Neuronal stem cell (in vitro differentiated cells): ENCODE data around the gene STUB1.

Source experiments
- DNase-seq: peaks from one replicate; pipeline ENCODE4 v3.0.0-alpha.2; 2013; ENCODE audit warnings: low spot score
- H2AFZ ChIP-seq: one replicate; pipeline ENCODE4 v1.6.1; 2013; ENCODE audit warnings: mild to moderate bottlenecking, low read length, inconsistent platforms
- H2AK5ac ChIP-seq: 2 replicates; pipeline ENCODE4 v1.6.1; 2013; ENCODE audit warnings: low read depth, mild to moderate bottlenecking, inconsistent platforms, low read length, moderate library complexity, mixed read lengths
- H2BK120ac ChIP-seq: 2 replicates; pipeline ENCODE4 v1.6.1; 2013; ENCODE audit warnings: low read depth, mild to moderate bottlenecking, inconsistent platforms, low read length, moderate library complexity, mixed read lengths
- H2BK12ac ChIP-seq: one replicate; pipeline ENCODE4 v1.6.1; 2013; ENCODE audit warnings: low read length, inconsistent platforms
- H2BK15ac ChIP-seq: 2 replicates; pipeline ENCODE4 v1.6.1; 2013; ENCODE audit warnings: mild to moderate bottlenecking, low read length, inconsistent platforms, mixed read lengths
- H2BK5ac ChIP-seq: one replicate; pipeline ENCODE4 v1.6.1; 2013; ENCODE audit warnings: inconsistent platforms, mild to moderate bottlenecking, low read length, moderate library complexity
- H3K14ac ChIP-seq: one replicate; pipeline ENCODE4 v1.6.1; 2013; ENCODE audit warnings: low read length, inconsistent platforms
- H3K18ac ChIP-seq: 2 replicates; pipeline ENCODE4 v1.6.1; 2013; ENCODE audit warnings: low read length, inconsistent platforms
- H3K23ac ChIP-seq: 2 replicates; pipeline ENCODE4 v1.6.1; 2013; ENCODE audit warnings: low read depth, mild to moderate bottlenecking, mixed read lengths, low read length, inconsistent platforms; ENCODE audit not compliant: poor library complexity
- H3K27ac ChIP-seq: replicated peaks from 3 replicates; pipeline ENCODE4 v1.5.1; 2013; ENCODE audit warnings: low read length, inconsistent platforms
- H3K27me3 ChIP-seq, 3 experiments: 2 replicates each; pipeline ENCODE4 v1.6.1; 2013; ENCODE audit warnings: low read length in 3 of 3, mild to moderate bottlenecking in 2 of 3, inconsistent platforms in 1 of 3, low read depth in 1 of 3, mixed read lengths in 1 of 3, moderate library complexity in 1 of 3; ENCODE audit not compliant: control insufficient read depth in 3 of 3, insufficient read depth in 3 of 3
- H3K36me3 ChIP-seq, 2 donors: replicated peaks in 1 of 2; 2 replicates each; pipeline ENCODE4 v1.6.1; 2013; ENCODE audit warnings: low read length in 2 of 2; ENCODE audit not compliant: control insufficient read depth in 2 of 2, insufficient read depth in 2 of 2
- H3K4ac ChIP-seq: 2 replicates; pipeline ENCODE4 v1.6.1; 2013; ENCODE audit warnings: inconsistent platforms, mild to moderate bottlenecking, low read length, moderate library complexity
- H3K4me1 ChIP-seq, 2 donors: 1 replicate in 1 of 2; 2 replicates in 1 of 2; pipeline ENCODE4 v1.6.1; 2013; ENCODE audit warnings: low read length in 2 of 2, low read depth in 1 of 2; ENCODE audit not compliant: control insufficient read depth in 2 of 2, insufficient read depth in 1 of 2
- H3K4me2 ChIP-seq: one replicate; pipeline ENCODE4 v1.6.1; 2013; ENCODE audit warnings: mild to moderate bottlenecking, low read length, inconsistent platforms; ENCODE audit not compliant: insufficient read depth, poor library complexity, severe bottlenecking
- H3K4me3 ChIP-seq, 2 donors: 2 replicates each; pipeline ENCODE4 v1.5.1; 2013; ENCODE audit warnings: low read length in 2 of 2, mild to moderate bottlenecking in 2 of 2, inconsistent platforms in 1 of 2, moderate library complexity in 1 of 2
- H3K79me1 ChIP-seq: one replicate; pipeline ENCODE4 v1.6.1; 2013; ENCODE audit warnings: low read depth, mild to moderate bottlenecking, inconsistent platforms, low read length, moderate library complexity
- H3K9ac ChIP-seq: one replicate; pipeline ENCODE4 v1.6.1; 2013; ENCODE audit warnings: mild to moderate bottlenecking, low read depth, low read length, inconsistent platforms; ENCODE audit not compliant: poor library complexity
- H3K9me3 ChIP-seq, 2 donors: replicated peaks in 1 of 2; 2 replicates each; pipeline versions ENCODE3 to v1.6.1; 2013; ENCODE audit warnings: low read length in 2 of 2, mild to moderate bottlenecking in 2 of 2, inconsistent platforms in 1 of 2, low read depth in 1 of 2, mixed read lengths in 1 of 2, moderate library complexity in 1 of 2; ENCODE audit not compliant: control insufficient read depth in 2 of 2, insufficient read depth in 1 of 2
- H4K8ac ChIP-seq: one replicate; pipeline ENCODE4 v1.6.1; 2013; ENCODE audit warnings: low read depth, mild to moderate bottlenecking, inconsistent platforms, low read length, moderate library complexity
- H4K91ac ChIP-seq: one replicate; pipeline ENCODE4 v1.6.1; 2013; ENCODE audit warnings: low read length, low read depth, mild to moderate bottlenecking, inconsistent platforms; ENCODE audit not compliant: poor library complexity
- WGBS, 2 donors: extraction: QIAGEN DNeasy Blood & Tissue Kit; methylation state at CpG; one replicate each; pipeline ENCODE4 v1.1.7; 2013; ENCODE audit warnings: missing lambda C conversion rate in 2 of 2, mixed read lengths in 1 of 2; ENCODE audit not compliant: insufficient read length in 2 of 2, insufficient replicate concordance in 1 of 2; ENCODE audit errors: extremely low coverage in 2 of 2; 5-methylcytosine and 5-hydroxymethylcytosine counted together

STUB1 gene

GRCh38 chr16:632486-633335 is 47.5 kb upstream of the STUB1 start:
- Histone ChIP-seq H2BK120ac (peak overlapping the region; percentile 72), H2BK12ac (peak overlapping the region; percentile 73), H2AK5ac (peak overlapping the region; percentile 94), H4K8ac (peak overlapping the region; percentile 65), H3K14ac (peak overlapping the region; percentile 38), H2BK15ac (peak overlapping the region; percentile 81), H4K91ac (peak overlapping the region; percentile 53), H2BK5ac (no peak overlapping the region), H3K27ac (no peak overlapping the region), H3K4me2 (no peak overlapping the region), H2AFZ (no peak overlapping the region), H3K4me1 (peaks cover 31 to 40% of the 10 kb centered on the region in 2 donors), H3K18ac (peak overlapping the region; percentile 89), H3K9me3 (no peaks in the 10 kb centered on the region), H3K23ac (peak overlapping the region; percentile 65), H3K27me3 (peaks cover 0 to 1% (median 0%) of the 10 kb centered on the region in 3 experiments), H3K4ac (peak overlapping the region; percentile 53), H3K9ac (peak overlapping the region; percentile 77), H3K79me1 (peaks cover 22% of the 10 kb centered on the region), H3K36me3 (peaks cover 12 to 36% of the 10 kb centered on the region in 2 donors), H3K4me3 (no peak overlapping the region)
- DNase-seq, result no peak
- no CpG with 5 or more reads among the region's 67 CpGs for WGBS, 2 donors

- Histone ChIP-seq H3K36me3 (peaks cover 12 to 28% of the 10 kb centered on the region in 2 donors), H4K91ac (peak overlapping the region; percentile 30), H3K4me3 (peak overlapping the region in 1 of 2 donors; percentile 13), H3K9me3 (no peaks in the 10 kb centered on the region), H3K23ac (peak overlapping the region; percentile 65), H2AK5ac (no peak overlapping the region), H3K18ac (no peak overlapping the region), H2AFZ (no peak overlapping the region), H2BK5ac (no peak overlapping the region), H3K9ac (no peak overlapping the region), H3K27me3 (peaks cover 0 to 1% (median 0%) of the 10 kb centered on the region in 3 experiments), H2BK120ac (no peak overlapping the region), H3K27ac (no peak overlapping the region), H3K4ac (no peak overlapping the region), H2BK15ac (peak overlapping the region; percentile 81), H2BK12ac (peak overlapping the region; percentile 58), H3K4me2 (no peak overlapping the region), H4K8ac (no peak overlapping the region), H3K14ac (no peak overlapping the region), H3K79me1 (peaks cover 22% of the 10 kb centered on the region), H3K4me1 (peaks cover 37 to 42% of the 10 kb centered on the region in 2 donors)
- WGBS, 2 donors, result no CpG with 5 or more reads among the region's 74 CpGs
- no peak for DNase-seq
These were observed 46.7 kb upstream of the STUB1 start for GRCh38 chr16:633336-634050.

GRCh38 chr16:634051-634670 is 46.0 kb upstream of the STUB1 start:
- no peak for DNase-seq
- H2BK120ac ChIP-seq, result no peak overlapping the region
- WGBS, 2 donors, result no CpG with 5 or more reads among the region's 22 CpGs
- H3K9ac ChIP-seq, result peak overlapping the region; percentile 44
- H3K9me3 ChIP-seq, result no peaks in the 10 kb centered on the region
- peak overlapping the region; percentile 95 for H2BK5ac ChIP-seq
- peaks cover 12 to 25% of the 10 kb centered on the region in 2 donors for H3K36me3 ChIP-seq
- peak overlapping the region; percentile 13 to 99 for H3K4me3 ChIP-seq
- H3K23ac ChIP-seq, result peak overlapping the region; percentile 65
- no peak overlapping the region for H3K4ac ChIP-seq
- no peak overlapping the region for H2BK15ac ChIP-seq
- H4K91ac ChIP-seq, result no peak overlapping the region
- H2AFZ ChIP-seq, result no peak overlapping the region
- H2AK5ac ChIP-seq, result peak overlapping the region; percentile 35
- no peak overlapping the region for H3K14ac ChIP-seq
- H3K79me1 ChIP-seq, result peaks cover 19% of the 10 kb centered on the region
- no peak overlapping the region for H3K27ac ChIP-seq
- no peak overlapping the region for H3K4me2 ChIP-seq
- H3K4me1 ChIP-seq, result peaks cover 32 to 41% of the 10 kb centered on the region in 2 donors
- no peak overlapping the region for H3K18ac ChIP-seq
- no peak overlapping the region for H4K8ac ChIP-seq
- H2BK12ac ChIP-seq, result no peak overlapping the region
- H3K27me3 ChIP-seq, result peaks cover 0 to 1% (median 0%) of the 10 kb centered on the region in 3 experiments
